Body of pancreas (tissue), 4 donors: Measurements from ENCODE around the gene SLC41A1. TPM values are rescaled to one million over a fixed set of nuclear protein-coding genes. Genes with fewer than 3 reads are reported as not detected.
A peak's percentile ranks its signal among the peaks of the same experiment; 100 is the strongest.

ENCODE experiments used
- ATAC-seq: fragments of 150-250 bp; one replicate; pipeline ENCODE4 v1.9.1; 2016
- DNase-seq, 4 donors: peaks; one replicate each; pipeline ENCODE4 v3.0.0-alpha.2; 2019
- H3K27ac ChIP-seq, 4 donors: fragments of 200-600 bp; sonication (generic); 1 replicate in 3 of 4; 2 replicates in 1 of 4; pipeline versions ENCODE4 v1.5.1 to v1.6.1; 2016 to 2019; ENCODE audit warnings: mild to moderate bottlenecking in 1 of 4, mixed read lengths in 1 of 4, moderate library complexity in 1 of 4
- H3K27me3 ChIP-seq, 2 donors: fragments of 200-600 bp; sonication (generic); one replicate each; pipeline ENCODE4 v1.6.0; 2016; ENCODE audit warnings: mild to moderate bottlenecking in 1 of 2
- H3K36me3 ChIP-seq, 2 donors: fragments of 200-600 bp; sonication (generic); replicated peaks in 1 of 2; 2 replicates each; pipeline ENCODE4 v1.5.1; 2016; ENCODE audit warnings: low read depth in 2 of 2; ENCODE audit not compliant: insufficient read depth in 1 of 2
- H3K4me1 ChIP-seq: fragments of 200-600 bp; sonication (generic); one replicate; pipeline ENCODE4 v1.6.0; 2016
- H3K4me3 ChIP-seq, 2 donors: fragments of 200-600 bp; sonication (generic); 1 replicate in 1 of 2; 2 replicates in 1 of 2; pipeline ENCODE4 v1.5.1; 2016 to 2019
- H3K9me3 ChIP-seq, 3 donors: fragments of 200-600 bp; sonication (generic); 1 replicate in 2 of 3; 2 replicates in 1 of 3; pipeline ENCODE4 v1.5.1; 2016
- CTCF ChIP-seq, 7 experiments: fragments of 450-650 bp in 4 of 7; fragments of 200-600 bp in 3 of 7; sonication (generic) in 3 of 7; IDR thresholded peaks; one replicate each; pipeline ENCODE4 v1.5.1; 2016 to 2019; ENCODE audit warnings: antibody characterized with exemption in 7 of 7
- POLR2A ChIP-seq, 3 donors: fragments of 450-650 bp; IDR thresholded peaks; one replicate each; pipeline ENCODE4 v1.6.1; 2016; ENCODE audit warnings: antibody characterized with exemption in 3 of 3, mild to moderate bottlenecking in 2 of 3
- WGBS, 2 donors: methylation state at CpG; one replicate each; pipeline ENCODE4 v1.1.5; 2017; 5-methylcytosine and 5-hydroxymethylcytosine counted together
- intact Hi-C: fragments of 100-400 bp; cut with DNase I; formaldehyde crosslinking; loops from one replicate; pipeline ENCODE4 v1.15.1; 2023
- total RNA-seq, 2 donors: library from RNA; depleted of rRNA; stranded (reverse); fragments of >200 nt; gene quantifications; one replicate each; pipeline ENCODE4 v1.1.0, GENCODE V29; 2016

Gene SLC41A1
- total RNA-seq, 2 donors from 2014 or later = 36.9 to 41.8 TPM

GRCh38 chr1:205822397-205822796, 9.4 kb upstream of the SLC41A1 start:
- Histone ChIP-seq H3K4me1 (peaks cover 13% of the 10 kb centered on the region), H3K27ac (no peak overlapping the region), H3K36me3 (no peaks in the 10 kb centered on the region), H3K9me3 (no peaks in the 10 kb centered on the region), H3K4me3 (no peak overlapping the region), H3K27me3 (no peaks in the 10 kb centered on the region)
- ATAC-seq (no peak), DNase-seq (no peak)
- 91 to 93% methylated on average over 2 of the region's 2 CpGs for WGBS, 2 donors
- intact Hi-C loops = no loop called here
- TF ChIP-seq CTCF (IDR thresholded peaks at IDR 0.05) (no peak), POLR2A (IDR thresholded peaks at IDR 0.05) (no peak)

DNA sequence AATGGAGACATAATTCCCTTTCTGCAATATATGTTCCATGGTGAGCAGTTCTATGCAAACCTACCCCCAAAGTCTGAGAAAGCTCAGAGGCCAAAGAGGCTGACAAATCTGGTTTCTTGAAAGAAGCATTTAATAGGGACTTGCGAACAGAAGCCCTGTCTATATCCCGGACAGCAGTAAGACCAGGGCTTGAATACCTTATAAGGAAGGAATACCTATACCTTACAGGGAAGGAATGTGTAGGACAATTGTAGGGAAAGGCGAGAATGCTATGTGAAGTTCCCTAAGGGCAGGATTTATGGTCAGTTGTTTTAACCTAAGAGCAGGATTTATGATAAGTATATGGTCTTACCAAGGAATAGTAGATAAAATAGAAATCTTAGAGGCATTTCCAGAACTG, 5.0 kb upstream of the SLC41A1 start:
- Histone ChIP-seq H3K4me3 (no peak overlapping the region), H3K36me3 (no peaks in the 10 kb centered on the region), H3K27me3 (no peaks in the 10 kb centered on the region), H3K4me1 (peaks cover 10% of the 10 kb centered on the region), H3K27ac (no peak overlapping the region), H3K9me3 (no peaks in the 10 kb centered on the region)
- no peak for DNase-seq
- no peak for ATAC-seq
- intact Hi-C loops = no loop called here
- no peak for TF ChIP-seq POLR2A (IDR thresholded peaks at IDR 0.05)
- no peak for TF ChIP-seq CTCF (IDR thresholded peaks at IDR 0.05)
- WGBS, 2 donors = 98% methylated on average over 3 of the region's 3 CpGs

GRCh38 chr1:205817364-205817763, 4.4 kb upstream of the SLC41A1 start:
- Histone ChIP-seq H3K27me3 (no peaks in the 10 kb centered on the region), H3K4me1 (peaks cover 10% of the 10 kb centered on the region), H3K36me3 (no peaks in the 10 kb centered on the region), H3K27ac (no peak overlapping the region), H3K4me3 (no peak overlapping the region), H3K9me3 (no peaks in the 10 kb centered on the region)
- no peak for TF ChIP-seq POLR2A (IDR thresholded peaks at IDR 0.05)
- TF ChIP-seq CTCF (IDR thresholded peaks at IDR 0.05) = no peak
- intact Hi-C loops = no loop called here
- DNase-seq = no peak
- ATAC-seq = no peak
- 93 to 97% methylated on average over 3 of the region's 3 CpGs for WGBS, 2 donors

DNA sequence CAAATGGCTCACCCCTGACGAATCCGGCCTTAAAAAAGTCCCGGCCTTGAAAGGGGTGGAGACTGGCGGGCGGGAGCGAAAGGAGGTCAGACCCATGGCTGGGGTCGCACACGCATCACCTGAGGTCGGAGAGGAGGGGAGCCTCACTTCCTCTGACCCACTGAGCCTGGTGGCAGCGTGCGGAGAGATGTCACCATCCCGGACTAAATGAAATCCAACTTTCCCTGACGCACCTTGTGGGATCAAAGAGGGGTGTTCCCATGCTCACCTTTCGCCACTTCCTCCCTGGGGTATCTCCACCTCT, 709 bp upstream of the SLC41A1 start:
- 4 to 5% methylated on average over 11 to 14 of the region's 14 CpGs for whole genome bisulfite sequencing, 2 donors
- intact Hi-C loops = no loop called here
- Histone ChIP-seq H3K9me3 (no peaks in the 10 kb centered on the region), H3K36me3 (no peaks in the 10 kb centered on the region), H3K4me3 (peak overlapping the region; percentile 76 to 96), H3K27me3 (no peaks in the 10 kb centered on the region), H3K27ac (peak overlapping the region; percentile 89 to 93 (median 92)), H3K4me1 (peaks cover 47% of the 10 kb centered on the region)
- DNase-seq = no peak
- peak; percentile 24 for ATAC-seq
- no peak for TF ChIP-seq POLR2A (IDR thresholded peaks at IDR 0.05)
- TF ChIP-seq CTCF (IDR thresholded peaks at IDR 0.05) = no peak

- peaks cover 59% of the 10 kb centered on the region for H3K4me1 ChIP-seq
- intact Hi-C loops = no loop called here
- TF ChIP-seq POLR2A (IDR thresholded peaks at IDR 0.05) (no peak), CTCF (IDR thresholded peaks at IDR 0.05) (no peak)
- DNase-seq (peak in 2 of 4 donors; percentile 18 to 41), ATAC-seq (peak; percentile 9)
- H3K4me3 ChIP-seq = peak overlapping the region; percentile 76 to 96
- no peaks in the 10 kb centered on the region for H3K9me3 ChIP-seq
- no peaks in the 10 kb centered on the region for H3K27me3 ChIP-seq
- no peaks in the 10 kb centered on the region for H3K36me3 ChIP-seq
- 0 to 3% methylated on average over 8 to 15 of the region's 16 CpGs for WGBS, 2 donors
- peak overlapping the region; percentile 89 to 93 (median 92) for H3K27ac ChIP-seq
Measured at GRCh38 chr1:205812271-205812877, 624 bp downstream of the SLC41A1 start.
